GM18870 (cell line): ENCODE measurements around the gene ZNF605.
"Not testable (repeated sequence)": the region's sequence is repeated elsewhere in the genome, so short reads cannot be mapped to it uniquely, and the experiment has no call there.

Experiments
- ATAC-seq: cut with Tn5 transposase; IDR thresholded peaks from one replicate; pipeline ENCODE4 v1.9.1; 2021; ENCODE audit warnings: moderate library complexity; ENCODE audit not compliant: unreplicated experiment

ZNF605 gene

DNA sequence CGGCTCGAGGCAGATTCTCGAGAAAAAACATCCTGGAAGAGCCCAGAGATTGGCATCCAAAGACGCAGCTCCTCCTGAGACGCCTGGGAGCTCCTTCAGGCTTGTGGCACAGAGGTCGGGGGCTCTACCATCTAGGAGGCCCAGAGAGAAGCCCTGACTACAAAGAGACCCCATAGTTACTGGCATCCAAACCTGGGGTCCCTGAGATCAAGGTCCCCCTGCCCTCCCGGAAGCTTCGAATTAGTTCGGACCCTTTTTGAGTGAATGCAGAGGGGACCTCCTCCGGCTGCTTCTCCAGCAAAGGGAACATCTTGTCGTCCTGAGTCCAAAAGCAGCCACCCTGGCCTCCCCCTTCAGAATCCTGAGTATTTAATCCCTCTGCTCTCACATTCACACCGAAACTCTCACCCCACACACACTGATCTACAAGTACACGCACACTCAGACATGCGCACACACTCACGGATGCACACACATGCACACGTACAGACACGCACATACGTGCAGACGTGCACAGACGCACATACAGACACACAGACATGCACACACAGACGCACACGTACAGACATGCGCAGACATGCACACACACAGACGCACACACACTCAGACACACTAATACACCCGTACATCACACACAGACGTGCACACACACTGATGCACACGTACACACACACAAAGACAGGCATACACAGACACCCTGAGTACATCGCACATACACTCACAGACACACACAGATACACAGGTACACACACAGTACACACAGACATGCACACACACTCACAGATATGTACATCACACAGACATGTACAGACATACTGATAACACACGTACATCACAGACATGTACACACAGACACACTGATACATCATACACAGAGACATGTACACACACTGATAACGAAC, 5.9 kb downstream of the ZNF605 start:
- no peak for ATAC-seq

- ATAC-seq, result no peak
These were observed 7.7 kb downstream of the ZNF605 start for GRCh38 chr12:132948146-132949066.

GRCh38 chr12:132946246-132946820, 9.8 kb downstream of the ZNF605 start:
- ATAC-seq, result no peak

DNA sequence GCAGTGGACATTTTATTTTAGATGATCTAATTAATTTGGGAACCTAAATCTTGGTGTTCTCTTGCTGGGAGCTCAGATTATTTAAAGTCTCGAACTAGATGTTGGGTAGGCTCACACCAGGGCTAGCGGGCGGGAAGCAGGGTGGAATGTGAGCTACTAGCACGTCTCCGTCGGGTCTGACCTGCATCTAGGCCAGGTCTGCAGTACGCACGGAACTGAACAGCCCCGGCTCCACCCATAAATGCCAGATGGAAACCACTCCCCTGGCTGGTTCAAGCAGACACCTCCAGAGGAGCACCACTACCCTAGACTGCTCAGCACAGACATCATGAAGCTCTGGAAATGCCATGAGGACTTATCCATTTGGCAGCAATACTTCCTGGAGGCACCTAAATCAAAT, 10.3 kb downstream of the ZNF605 start:
- no peak for ATAC-seq

- no peak for ATAC-seq
These were observed 13.5 kb downstream of the ZNF605 start for GRCh38 chr12:132942611-132943010.

GRCh38 chr12:132941336-132941954, 14.7 kb downstream of the ZNF605 start:
- ATAC-seq, result no peak

GRCh38 chr12:132940071-132940719, 15.9 kb downstream of the ZNF605 start:
- no peak for ATAC-seq

DNA sequence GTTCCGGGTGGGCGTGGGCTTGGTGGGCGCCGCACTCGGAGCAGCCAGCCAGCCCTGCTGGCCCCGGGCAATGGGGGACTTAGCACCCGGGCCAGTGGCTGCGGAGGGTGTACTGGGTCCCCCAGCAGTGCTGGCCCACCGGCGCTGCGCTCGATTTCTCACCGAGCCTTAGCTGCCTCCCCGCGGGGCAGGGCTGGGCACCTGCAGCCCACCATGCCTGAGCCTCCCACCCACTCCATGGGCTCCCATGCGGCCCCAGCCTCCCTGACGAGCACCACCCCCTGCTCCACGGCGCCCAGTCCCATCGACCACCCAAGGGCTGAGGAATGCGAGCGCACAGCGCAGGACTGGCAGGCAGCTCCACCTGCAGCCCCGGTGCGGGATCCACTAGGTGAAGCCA, 17.3 kb downstream of the ZNF605 start:
- not testable (repeated sequence) for ATAC-seq

DNA sequence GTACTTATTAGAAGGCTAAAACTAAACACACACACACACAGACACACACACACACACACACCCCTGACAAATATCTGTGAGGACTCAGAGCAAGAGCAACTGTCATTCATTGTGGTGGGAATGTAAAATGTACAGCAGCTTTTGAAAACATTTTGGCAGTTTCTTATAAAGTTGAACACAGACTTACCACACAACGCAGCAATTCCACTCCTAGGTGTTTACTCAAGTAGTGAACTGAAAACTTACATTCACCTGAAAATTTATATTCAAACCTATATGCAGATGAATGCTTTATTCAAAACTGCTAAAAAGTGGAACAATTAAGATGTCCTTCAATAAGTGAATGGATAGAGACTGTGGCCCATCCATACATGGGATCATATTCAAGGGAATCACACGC, 18.6 kb downstream of the ZNF605 start:
- no peak for ATAC-seq

DNA sequence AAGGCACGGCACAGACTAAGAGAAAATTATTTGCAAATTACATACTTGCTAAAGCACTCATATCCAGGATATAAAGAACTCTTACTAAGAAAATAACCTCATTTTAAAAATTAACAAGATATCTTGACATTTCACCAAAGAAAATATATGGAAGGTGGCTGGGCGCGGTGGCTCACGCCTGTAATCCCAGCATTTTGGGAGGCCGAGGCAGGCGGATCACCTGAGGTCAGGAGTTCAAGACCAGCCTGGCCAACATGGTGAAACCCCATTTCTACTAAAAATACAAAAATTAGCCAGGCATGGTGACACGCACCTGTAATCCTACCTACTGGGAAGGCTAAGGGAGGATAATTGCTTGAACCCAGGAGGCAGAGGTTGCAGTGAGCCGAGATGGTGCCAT, 19.2 kb downstream of the ZNF605 start:
- not testable (repeated sequence) for ATAC-seq

DNA sequence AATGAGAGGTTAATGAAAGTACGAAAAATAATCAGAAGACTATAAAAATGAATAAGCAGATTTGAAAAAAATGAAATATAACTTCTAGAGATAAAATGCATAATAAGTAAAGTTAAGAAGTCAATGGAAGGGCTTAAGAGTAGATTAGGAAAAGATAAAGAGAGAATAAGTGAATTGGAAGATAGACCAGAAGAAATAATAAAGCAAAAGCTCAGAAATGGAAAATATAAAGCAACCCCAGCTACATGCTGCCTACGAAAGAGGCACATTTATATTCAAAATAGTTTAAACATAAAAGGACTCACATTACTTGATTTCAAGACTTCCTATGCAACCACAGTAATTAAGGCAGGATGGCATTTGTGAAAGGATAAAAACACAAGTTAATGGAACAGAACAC, 19.9 kb downstream of the ZNF605 start:
- ATAC-seq, result no peak

GRCh38 chr12:132926415-132926833, 29.7 kb downstream of the ZNF605 start:
- no peak for ATAC-seq

DNA sequence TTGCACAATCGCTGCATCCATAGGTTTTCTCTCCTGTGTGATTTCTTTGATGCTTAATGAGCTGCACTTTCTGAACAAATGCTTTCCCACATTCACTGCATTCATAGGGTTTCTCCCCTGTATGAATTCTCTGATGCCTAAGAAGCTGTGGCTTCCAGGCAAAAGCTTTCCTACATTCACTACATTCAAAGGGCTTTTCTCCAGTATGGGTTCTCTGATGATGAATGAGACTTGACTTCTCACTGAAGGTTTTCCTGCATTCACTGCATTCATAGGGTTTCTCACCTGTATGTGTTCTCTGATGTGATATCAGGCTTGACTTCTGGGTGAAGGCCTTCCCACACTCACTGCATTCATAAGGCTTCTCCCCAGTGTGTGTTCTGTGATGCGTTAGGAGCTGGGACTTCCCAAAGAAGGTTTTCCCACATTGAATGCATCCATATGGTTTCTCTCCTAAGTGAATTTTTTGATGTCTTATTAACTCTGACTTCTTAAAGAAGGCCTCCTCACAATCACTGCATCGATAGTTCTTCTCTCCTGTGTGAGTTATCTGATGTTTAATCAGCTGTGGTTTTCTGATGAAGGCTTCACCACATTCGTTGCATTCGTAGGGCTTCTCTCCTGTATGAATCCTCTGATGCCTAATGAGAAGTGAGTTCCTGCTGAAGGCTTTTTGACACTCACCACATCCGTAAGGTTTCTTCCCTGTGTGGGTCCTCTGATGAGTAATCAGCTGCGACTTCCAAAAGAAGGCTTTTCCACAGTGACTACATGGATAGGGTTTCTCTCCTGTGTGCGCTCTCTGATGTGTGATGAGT, 30.3 kb downstream of the ZNF605 start:
- ATAC-seq, result no peak

GRCh38 chr12:132924356-132924755, 31.8 kb downstream of the ZNF605 start:
- no peak for ATAC-seq

GRCh38 chr12:132923356-132923909, 32.7 kb downstream of the ZNF605 start:
- ATAC-seq, result no peak

DNA sequence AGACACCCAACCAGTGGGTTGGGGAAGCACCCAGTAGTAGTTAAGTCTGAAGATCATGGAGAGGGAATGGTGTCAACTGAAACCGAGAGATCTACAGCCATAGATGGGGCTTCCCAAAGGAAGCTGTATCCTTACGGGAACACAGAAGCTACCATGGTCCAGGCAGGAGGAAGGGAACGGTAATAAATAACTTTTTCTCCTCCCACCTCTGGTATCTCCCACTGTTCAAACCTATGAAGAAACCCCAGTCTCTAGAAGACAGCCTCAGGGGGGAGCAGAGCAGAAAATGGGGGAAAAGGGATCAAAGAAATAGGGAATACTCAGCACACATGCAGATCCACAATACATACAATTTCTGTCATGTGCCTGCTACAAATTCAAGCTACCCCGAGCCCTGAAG, 33.4 kb downstream of the ZNF605 start:
- ATAC-seq, result no peak

GRCh38 chr12:132921685-132922084, 34.4 kb downstream of the ZNF605 start:
- no peak for ATAC-seq

DNA sequence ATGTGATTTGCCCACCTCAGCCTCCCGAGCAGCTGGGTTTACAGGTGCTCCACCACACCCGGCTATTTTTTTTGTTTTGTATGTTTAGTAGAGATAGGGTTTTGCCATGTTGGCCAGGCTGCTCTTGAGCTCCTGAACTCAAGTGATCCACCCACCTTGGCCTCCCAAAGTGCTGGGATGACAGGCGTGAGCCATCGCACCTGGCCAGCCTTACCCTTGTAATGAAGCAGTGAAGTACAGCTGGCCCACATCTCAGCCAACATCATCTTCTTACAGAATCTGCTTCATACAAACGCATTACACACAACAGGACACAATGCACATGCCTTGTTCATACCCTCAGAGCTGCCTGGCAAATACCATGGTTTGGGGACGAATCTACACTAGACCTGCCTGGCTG, 37.4 kb downstream of the ZNF605 start:
- ATAC-seq, result no peak

- no peak for ATAC-seq
These were observed 47.1 kb downstream of the ZNF605 start for GRCh38 chr12:132909030-132909368.
